CMK (cell line): Measurements from ENCODE around the gene CPLX4.

Experiments used
- DNase-seq: peaks from one replicate; pipeline ENCODE4 v3.0.0-alpha.2; 2010; ENCODE audit warnings: low read depth

CPLX4 gene, protein sequence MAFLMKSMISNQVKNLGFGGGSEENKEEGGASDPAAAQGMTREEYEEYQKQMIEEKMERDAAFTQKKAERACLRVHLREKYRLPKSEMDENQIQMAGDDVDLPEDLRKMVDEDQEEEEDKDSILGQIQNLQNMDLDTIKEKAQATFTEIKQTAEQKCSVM

DNA sequence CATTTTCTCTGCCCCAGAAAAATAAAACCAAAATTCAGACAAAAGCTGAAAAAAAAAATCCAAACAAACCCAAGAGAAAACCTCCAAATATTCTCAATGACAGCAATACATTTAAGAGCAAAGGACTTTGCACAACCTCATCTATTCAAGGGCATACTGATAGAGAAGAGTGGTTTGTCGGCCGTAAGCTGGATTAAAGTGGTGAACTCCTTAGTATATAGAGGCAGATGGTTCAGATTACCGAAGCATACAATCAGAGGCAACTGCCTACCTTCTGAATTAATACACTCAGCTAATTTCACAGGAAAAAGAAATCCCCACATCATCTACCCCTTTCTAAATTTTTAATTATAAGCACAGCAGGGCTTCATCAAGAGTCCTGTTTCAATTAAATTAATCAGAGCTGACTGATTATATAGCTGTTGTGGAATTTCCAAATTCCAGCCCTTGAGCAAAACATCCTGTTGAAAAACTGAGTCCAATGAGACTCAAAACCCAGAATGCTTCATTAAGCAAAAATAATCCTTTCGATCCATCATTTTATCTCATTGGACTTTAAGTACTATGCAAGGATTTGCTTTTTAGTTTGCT lies at the start of gene CPLX4:
CPLX4 (minus strand) TSS at position 190 of the 591 bp plus-strand sequence; CDS start at position 3, 187 bp downstream.
- DNase-seq, result no peak

DNA sequence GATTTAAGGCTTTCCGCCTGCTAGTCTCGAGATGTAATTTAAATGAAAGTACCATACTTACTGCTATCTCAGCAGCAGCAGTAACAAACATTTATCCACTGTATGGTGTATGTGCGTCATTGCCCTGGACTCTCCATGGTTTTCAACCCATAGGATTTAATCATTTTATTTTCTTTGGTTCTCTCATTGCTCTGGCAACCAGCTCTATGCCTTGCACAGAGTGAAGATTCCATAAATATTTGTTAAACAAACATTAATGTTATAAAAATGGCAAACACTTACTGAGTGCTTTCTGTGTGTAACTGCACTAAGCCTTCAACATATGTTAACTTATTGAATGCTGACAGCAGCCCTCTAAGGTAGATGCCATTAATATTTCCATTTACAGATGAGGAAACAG lies 41.9 kb upstream of the CPLX4 start:
- no peak for DNase-seq

DNA sequence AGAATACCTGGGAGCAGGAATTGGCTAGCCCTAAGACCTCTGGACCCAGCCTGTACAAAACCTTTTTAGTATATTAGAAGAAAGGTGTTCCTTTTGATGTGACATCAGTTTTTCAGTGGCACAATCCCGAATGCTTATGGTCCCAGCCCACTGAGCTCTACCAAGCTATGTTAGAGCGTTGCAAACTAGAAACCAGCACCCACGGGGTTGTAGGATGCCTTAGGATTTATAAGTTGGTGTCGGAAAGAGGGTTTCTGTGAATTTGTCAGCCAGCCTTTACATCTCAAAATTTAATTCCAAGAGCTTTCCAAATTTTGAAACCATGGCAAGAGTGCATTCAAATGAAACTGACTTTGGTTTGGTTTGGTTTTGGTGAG lies 41.1 kb upstream of the CPLX4 start:
- DNase-seq, result no peak

DNA sequence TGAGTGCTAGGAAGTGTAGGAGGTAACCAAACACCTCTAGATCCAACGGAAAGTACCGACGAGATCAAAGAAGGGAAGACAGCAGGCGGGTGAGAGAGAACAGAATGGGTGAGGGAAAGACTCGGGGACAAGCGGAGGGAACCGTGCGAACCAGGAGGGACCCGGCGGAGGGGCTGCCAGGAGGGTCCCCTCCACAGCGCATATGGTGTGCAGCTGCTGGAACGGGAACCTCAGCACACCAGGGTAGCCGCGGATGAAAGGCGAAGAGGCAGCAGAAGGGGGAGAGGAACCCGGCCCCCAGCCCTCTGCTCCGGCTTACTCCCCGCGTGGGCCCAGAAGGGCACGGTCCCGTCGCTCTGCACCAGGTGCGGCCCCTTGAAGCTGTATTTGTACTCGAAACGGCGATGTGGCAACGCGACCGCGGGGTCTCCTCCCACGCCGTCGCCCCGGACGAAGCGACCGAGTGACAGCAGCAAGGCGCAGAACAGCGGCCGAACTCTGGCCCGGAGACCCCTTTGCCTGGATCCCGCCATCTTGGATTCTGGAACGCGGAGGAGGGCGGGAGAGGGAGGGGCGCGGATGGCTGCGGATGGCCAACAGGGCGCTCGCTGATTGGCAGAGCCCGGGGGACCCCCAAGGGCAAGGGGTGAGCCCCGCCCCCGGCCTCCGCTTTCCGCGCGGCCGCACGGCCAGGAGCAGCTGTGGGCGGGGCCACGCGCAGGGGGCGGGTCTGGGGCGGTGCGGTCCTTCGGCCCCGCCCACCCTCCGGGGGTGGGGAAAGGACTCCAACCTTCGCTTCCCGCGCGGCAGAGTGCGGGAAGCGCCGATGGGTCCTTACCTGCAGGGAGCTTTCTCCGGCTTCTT lies 40.5 kb upstream of the CPLX4 start, which contains the start of gene LMAN1:
LMAN1 (minus strand) TSS at position 554 of the 864 bp plus-strand sequence; CDS start at position 533, 21 bp downstream.
- DNase-seq, result peak; percentile 74

DNA sequence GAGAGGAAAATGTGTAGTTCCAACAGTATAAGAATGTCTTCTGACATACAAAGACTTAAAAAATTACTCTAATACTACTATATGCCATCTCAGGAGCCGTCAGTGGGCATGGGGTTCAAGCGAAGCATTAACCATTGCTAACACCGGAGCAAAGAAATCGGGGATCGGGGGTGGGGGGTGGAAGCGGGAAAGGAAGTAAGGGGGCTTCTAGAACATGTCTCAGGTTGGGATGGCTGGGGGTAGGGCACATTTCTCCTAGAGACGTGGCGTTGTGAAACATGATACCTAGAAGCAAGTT lies 39.9 kb upstream of the CPLX4 start:
- DNase-seq, result no peak

DNA sequence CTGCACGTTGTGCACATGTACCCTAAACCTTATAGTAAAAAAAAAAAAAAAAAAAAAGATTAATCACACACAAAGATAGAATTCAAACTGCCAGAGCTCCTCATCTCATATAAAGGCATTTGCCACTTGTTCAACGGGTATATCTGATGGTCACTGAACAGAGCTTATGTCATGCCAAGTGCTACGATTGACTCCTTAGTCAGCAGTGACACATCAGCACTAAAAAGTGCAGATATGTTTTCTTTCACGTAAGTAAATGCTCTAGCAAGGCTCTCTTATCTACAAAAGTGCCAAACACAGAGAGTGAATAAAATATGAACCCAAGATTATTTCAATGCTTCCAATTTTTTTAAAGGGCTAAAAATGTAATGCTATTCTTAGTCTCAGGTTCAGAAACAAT lies 39.5 kb upstream of the CPLX4 start:
- no peak for DNase-seq

DNA sequence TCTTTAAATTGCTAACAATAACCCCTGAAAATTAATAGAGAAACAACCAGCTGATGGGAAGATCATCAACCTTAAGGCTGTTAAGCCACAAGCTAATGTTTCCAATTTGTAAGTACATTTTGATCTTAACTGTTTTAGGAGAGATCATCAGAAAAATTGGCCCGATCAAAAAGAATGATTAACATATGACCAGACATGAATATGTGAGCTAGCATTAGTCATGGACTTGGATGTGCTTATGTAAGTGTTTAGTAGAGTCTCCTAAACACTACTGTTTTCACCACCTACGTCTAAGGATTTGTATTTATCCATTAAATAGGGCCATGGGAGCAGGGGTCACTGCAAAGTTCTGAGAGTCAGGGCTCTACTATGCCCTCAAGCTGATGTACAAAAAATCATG lies 36.3 kb upstream of the CPLX4 start:
- DNase-seq, result no peak

DNA sequence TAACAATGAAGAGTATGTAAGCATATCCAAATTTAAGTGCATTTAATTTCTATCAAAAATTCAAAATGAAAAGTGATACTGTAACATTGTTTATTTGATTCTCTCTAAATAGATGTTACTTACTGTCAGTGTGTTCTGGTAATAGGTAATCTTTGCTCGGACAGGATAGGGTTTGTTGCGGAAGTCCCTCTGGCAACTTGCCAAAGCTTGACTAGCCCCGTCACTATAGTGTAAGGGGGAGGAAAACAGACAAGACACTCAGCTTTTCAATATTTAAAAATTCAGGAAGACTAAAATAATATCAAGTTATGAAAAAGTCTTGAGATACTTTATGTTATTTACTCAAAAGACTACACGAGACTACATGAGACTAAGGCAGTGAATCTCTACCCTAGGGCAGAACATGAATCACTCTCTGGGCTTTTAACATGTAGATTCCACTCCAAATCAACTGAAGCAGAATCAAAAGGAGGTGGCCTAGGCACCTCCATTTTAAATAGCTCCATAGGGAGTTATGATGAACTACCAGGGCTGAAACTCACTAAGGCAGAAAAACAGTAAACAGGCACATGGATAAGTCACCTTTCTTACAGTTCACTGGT lies 34.7 kb upstream of the CPLX4 start:
- no peak for DNase-seq

DNA sequence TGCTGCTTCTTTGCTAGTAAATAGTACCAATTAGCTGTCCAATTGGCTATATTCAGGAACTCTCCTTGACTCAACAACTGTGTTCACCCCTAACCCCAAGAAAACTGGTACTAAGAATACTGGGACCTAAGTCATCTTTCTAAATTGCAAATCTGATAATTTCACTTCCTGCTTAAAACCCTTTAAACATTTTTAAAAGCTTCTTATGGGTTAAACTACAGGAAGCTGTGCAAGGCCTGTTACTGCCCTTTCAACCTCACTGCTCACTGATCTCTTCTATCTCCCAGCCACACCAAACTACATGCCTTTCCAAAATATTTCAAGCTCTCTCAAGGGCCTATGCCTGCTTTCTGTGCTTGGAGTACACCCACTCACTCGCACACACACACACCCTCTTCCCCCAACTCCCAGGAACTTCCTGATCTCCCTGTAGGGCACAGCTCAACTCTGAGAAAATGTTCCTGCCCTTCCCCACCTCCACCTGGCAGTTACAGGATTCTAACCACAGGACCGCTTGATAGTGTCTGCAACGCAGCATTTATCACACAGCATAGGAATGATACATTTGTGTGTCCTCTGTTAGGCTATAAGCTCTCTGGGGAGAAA lies 33.9 kb upstream of the CPLX4 start:
- no peak for DNase-seq

DNA sequence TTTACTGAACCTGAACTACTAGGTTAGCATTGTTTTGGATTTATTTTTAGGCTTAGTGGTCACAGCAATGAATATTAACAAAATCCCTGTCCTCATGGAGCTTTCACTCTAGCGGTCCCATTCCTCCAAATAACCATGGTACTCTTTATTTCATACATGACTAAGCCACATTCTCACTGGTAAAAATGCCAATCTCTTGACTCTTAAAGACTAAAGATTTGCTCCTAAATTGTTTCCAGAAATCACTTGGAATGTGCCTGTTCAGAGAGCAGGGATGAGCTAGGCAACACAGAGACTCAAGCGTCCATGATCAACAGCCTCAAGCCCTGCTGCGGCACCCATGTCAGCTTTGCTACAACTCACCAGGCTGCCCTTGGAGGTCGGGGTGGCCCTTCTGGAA lies 27.1 kb upstream of the CPLX4 start:
- no peak for DNase-seq

DNA sequence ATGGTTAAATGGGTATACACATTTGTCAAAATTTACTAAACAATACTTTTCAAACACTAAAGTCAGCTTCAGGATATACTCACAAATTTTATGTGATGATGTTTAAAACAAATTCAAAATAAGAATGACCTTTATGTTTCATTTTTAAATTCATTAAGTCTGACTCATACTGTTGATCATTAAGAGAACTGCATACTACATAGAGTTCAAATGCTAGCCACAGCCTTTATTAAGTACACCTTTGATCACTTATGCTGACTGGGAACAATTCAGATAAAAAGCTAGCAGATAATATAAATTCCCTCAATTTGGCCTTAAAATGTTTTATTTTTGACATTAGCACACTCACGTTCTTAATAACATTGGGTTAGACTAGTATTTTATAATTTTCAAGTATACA lies 26.5 kb upstream of the CPLX4 start:
- DNase-seq, result no peak

DNA sequence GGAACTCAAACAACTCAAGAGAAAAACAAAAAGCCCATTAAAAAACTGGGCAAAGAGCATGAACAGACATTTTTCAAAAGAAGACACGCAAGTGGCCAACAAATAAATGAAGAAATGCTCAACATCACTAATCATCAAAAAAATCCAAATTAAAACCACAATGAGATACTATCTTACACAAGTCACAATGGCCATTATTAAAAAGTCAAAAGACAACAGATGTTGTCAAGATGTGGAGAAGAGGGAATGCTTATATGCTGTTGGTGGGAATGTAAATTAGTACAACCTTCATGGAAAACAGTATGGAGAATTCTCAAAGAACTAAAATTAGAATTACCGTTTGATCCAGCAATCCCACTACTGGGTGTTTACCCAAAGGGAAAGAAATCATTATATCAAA lies 25.5 kb upstream of the CPLX4 start:
- DNase-seq, result no peak

DNA sequence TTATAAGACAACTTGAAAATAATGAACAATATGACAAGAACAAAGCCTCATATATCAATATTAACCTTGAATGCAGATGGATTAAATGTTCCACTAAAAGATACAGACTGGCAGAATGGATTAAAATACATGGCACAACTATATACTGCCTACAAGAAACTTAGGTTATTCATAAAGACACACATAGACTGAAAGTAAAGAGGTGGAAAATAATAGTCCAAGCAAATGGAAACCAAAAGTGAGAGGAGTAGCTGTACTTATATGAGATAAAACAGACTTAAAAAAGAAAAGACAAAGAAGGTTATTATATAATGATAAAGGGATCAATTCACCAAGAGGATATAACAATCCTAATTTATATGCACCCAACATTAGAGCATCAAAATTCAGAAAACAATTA lies 22.4 kb upstream of the CPLX4 start:
- no peak for DNase-seq

DNA sequence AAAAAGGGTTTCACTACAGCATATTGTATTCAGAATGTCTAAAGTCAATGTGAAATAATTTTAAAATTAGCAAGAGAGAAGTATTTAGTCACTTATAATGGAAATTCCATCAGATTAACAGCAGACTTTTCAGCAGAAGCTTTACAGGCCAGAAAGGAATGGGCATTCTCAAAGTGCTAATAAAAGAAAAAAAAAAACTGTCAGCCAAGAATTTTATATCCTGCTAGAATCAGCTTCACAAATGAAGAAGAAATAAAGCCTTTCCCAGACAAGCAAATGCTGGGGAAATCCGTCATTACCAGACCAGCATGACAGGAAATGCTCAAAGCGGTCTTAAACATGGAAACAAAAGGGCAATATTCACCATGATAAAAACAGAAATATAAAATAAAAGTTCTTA lies 21.9 kb upstream of the CPLX4 start:
- DNase-seq, result no peak

DNA sequence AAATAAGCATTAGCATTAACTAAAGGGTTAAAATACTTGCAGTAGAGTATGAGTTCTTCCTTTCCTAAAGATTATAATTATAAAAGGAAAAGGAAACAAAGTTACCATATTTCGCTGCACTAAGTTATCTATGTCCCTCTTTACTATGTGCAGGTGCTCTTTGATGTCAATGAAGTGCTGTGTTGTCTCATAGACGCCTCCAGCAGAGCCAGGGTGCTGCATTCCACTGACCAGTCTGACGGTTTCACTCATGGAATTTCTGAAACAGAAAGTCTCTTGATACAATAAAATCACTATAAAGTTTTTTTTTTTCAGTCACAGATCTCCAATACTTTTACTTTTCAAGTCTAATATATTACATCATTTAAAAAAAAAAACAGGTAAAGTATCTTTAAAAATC lies 14.5 kb upstream of the CPLX4 start:
- no peak for DNase-seq

DNA sequence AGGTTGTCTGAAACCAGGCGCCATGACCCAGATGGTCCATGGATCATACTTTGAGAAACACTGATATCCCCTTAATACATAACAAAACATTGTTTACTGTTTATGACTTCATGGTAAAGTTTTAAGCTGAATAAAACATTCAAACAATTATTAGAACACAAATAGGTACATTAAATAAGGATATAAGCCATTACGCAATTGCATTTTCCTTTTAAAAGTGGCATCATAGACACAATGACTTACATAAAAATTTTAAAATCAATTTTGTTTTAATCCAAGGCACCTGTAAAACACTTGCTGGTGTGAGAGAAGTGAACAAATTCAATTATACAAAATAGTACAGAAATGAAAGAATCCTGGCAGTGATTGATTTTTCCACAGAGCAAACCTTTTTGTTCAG lies 10.2 kb upstream of the CPLX4 start:
- DNase-seq, result no peak

DNA sequence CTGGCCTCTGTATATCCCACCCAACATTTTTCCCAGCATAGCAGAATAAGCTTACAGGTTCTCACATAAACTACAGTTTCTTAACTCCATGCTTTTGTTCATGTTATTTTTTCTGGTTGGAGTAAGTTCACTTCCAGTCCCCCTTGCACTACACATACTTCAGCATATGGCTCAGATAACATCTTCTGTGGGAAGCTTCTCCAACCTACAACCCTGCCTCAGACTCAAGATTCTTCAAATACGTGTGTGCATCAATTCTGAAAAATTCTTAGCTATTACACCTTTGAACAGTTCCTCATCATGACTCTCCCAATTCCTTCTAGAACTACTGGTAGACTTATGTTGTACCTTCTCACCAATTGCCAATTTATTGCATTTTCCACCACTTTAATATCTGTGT lies 7.5 kb upstream of the CPLX4 start:
- DNase-seq, result no peak

DNA sequence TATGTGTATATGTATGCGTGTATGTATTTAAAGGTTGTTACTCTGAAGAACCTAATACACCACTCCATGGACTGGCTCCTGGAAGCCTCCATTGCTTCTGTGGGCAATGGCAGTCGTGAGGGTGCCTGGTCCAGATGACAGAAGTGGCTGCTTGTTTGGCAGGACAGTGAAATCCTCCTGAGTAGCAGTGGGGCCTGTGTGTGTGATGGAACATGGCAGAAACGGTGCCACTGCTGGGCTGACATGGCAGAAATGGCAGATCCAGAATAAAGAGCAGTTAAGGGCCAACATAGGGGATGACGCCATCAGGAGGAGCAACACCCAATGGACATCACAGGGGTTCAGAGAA lies 6.1 kb upstream of the CPLX4 start:
- no peak for DNase-seq

DNA sequence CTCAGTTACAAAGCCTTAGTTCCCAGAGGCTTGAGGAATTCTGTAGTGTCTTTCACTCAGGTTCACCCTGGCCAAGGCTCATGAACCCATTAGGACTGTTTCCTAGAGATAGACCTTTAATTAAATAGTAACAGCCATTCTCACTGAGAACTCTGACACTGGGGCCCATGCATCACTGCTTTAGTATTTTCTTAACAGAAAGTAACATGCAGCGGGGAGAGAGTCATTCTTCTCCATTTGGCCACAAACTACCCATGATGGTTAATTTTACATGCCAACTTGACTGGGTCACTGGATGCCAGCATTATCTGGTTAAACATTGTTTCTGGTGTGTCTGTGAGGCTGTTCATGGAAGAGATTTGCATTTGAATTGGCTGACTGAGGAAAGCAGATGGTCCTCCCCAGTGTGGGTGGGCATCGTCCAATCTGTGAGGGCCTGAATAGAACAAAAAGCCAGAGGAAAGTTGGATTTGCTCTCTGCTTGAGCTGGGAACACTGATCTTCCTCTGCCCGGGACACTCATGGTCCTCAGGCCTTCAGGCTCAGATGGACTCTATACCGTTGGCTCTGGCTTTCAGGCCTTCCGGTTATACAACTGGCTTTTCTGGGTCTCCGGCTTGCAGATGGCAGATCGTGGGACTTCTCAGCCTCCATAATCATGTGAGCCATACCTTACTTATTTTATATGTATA lies 5.6 kb upstream of the CPLX4 start:
- DNase-seq, result no peak

DNA sequence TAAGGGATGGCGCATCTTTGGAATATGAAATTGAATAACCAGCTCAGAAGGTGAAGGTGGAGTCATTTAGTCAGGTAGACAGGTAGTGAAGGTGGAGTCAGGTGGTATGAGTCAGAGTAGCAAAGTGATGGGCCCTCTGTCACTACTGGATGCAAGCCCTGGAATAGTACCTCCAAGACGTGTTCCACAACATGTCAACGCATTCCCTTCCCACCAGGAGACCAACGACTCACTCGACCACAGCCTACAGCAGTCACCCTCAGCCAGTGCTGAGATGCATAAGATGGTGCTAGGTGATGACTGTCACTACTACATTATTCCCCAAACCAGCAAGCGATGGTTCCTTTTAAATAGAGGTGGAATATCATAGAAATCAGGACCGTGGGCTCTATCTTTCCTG lies 6.8 kb downstream of the CPLX4 start:
- DNase-seq, result no peak

DNA sequence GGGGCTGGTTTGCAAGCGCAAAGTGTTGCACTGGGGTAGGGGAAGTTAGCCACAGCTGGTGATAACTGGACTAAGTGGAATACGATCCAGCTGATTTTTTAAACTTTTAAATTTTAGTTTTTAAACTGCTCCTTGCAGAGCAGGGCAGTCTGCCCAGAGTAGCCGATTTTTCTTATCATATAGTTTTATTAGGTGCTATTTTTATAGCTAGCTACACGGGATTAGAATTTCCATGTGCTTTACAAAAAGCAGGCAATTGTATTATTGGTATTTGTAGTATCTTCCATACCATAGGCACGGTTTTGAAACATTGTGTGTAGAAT lies 9.6 kb downstream of the CPLX4 start:
- DNase-seq, result no peak

DNA sequence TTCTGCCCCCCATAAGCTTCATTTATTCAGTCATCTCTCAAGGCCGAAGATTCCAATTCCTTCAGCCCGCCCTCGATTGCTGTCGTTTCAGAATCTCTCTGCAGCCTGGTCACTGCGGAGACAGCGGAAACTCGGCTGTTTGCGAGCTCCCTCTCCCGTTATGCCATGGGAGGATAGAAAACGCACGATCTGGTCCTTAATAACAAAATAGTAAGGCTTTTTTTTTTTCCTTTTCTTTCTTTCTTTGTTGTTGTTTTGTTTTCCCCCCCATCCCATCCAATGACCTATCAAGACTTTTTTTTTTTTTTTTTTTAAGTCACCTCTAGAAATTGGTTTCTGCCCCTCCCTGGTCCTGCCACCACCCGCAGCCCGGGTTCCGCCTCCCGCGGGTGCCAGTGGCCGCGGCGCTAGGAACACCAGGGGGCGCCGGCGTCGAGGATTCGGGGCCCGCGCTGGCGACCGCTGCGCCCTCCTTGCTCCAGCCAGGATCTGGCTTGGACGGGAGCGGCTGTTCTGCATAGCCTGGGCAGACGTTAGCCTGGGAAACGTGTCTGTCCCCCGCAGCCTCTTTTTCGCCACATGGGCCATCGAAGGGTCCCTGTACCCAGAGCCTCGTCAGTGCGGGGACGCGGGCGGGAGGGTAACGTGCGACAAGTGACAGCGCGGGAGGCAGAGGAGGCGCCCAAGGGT lies 10.1 kb downstream of the CPLX4 start:
- DNase-seq, result peak; percentile 11
